Spleen (tissue), 11 donors: Measurements from ENCODE around the gene NKX2-1. TPM values are rescaled to one million over a fixed set of nuclear protein-coding genes. Genes with fewer than 3 reads are reported as not detected.

ENCODE experiments used
- DNase-seq: peaks from one replicate; pipeline ENCODE4 v3.0.0-alpha.2; 2020
- H3K27ac ChIP-seq, 8 donors: fragments of 200-600 bp; sonication (generic) in 7 of 8; 1 replicate in 4 of 8; 2 replicates in 4 of 8; pipeline versions ENCODE4 v1.5.0 to v1.8.0; 2016 to 2021; ENCODE audit warnings: inconsistent platforms in 4 of 8, mild to moderate bottlenecking in 4 of 8, moderate library complexity in 1 of 8
- H3K27me3 ChIP-seq, 7 donors: fragments of 200-600 bp; sonication (generic) in 6 of 7; replicated peaks in 1 of 7; 1 replicate in 4 of 7; 2 replicates in 3 of 7; pipeline versions ENCODE4 v1.5.0 to v1.8.0; 2016 to 2021; ENCODE audit warnings: inconsistent platforms in 3 of 7, mild to moderate bottlenecking in 1 of 7
- H3K36me3 ChIP-seq, 6 donors: fragments of 200-600 bp; sonication (generic) in 5 of 6; 1 replicate in 4 of 6; 2 replicates in 2 of 6; pipeline versions ENCODE4 v1.5.0 to v1.8.0; 2016 to 2021; ENCODE audit warnings: inconsistent platforms in 2 of 6
- H3K4me1 ChIP-seq, 6 donors: fragments of 200-600 bp; sonication (generic) in 5 of 6; 1 replicate in 3 of 6; 2 replicates in 3 of 6; pipeline versions ENCODE4 v1.5.0 to v1.8.0; 2016 to 2021; ENCODE audit warnings: inconsistent platforms in 3 of 6
- H3K4me3 ChIP-seq, 8 donors: fragments of 200-600 bp; sonication (generic) in 7 of 8; 1 replicate in 4 of 8; 2 replicates in 4 of 8; pipeline versions ENCODE4 v1.5.0 to v1.8.0; 2016 to 2021; ENCODE audit warnings: inconsistent platforms in 4 of 8, mild to moderate bottlenecking in 4 of 8, moderate library complexity in 2 of 8
- H3K9me3 ChIP-seq, 8 donors: fragments of 200-600 bp; sonication (generic) in 7 of 8; 1 replicate in 4 of 8; 2 replicates in 4 of 8; pipeline versions ENCODE4 v1.5.0 to v1.8.0; 2016 to 2021; ENCODE audit warnings: inconsistent platforms in 4 of 8
- POLR2A ChIP-seq, 3 donors: fragments of 450-650 bp; IDR thresholded peaks; one replicate each; pipeline ENCODE4 v1.5.1; 2017; ENCODE audit warnings: antibody characterized with exemption in 3 of 3, mild to moderate bottlenecking in 1 of 3
- POLR2AphosphoS5 ChIP-seq, 3 donors: sonication (generic); formaldehyde crosslinking; IDR thresholded peaks; one replicate each; pipeline ENCODE4 v1.5.1; 2017; ENCODE audit warnings: antibody characterized with exemption in 3 of 3
- WGBS, 5 donors: extraction: QIAGEN DNeasy Blood & Tissue Kit in 3 of 5; methylation state at CpG; one replicate each; pipeline versions ENCODE4 v1.1.5 to v1.1.7; 2013 to 2018; 5-methylcytosine and 5-hydroxymethylcytosine counted together
- intact Hi-C: fragments of 100-400 bp; cut with DNase I; formaldehyde crosslinking; loops from one replicate; pipeline ENCODE4 v1.15.0; 2023; ENCODE audit warnings: low total_unique reads
- polyA plus RNA-seq, 3 donors: library from polyadenylated mRNA; stranded (reverse); fragments of 200-250 nt; gene quantifications; one replicate each; pipeline ENCODE4 v1.2.1, GENCODE V29; 2013
- total RNA-seq, 7 donors: library from RNA; depleted of rRNA in 3 of 7; stranded (reverse); fragments of >200 nt in 3 of 7; fragmentation: NEBNext Ultra II Directional in 4 of 7; extraction: Animal tissue kit (Norgen Biotek cat#: 25700) in 4 of 7; gene quantifications; one replicate each; pipeline versions ENCODE4 v1.1.0 to v1.2.1, GENCODE V29; 2016 to 2021
- TF ChIP-seq, protein P1 (sequence below), 11 experiments: fragments of 200-600 bp in 7 of 11; fragments of 450-650 bp in 4 of 11; sonication (generic) in 4 of 11; IDR thresholded peaks in 8 of 11; conservative IDR thresholded peaks in 3 of 11; 1 replicate in 7 of 11; 2 replicates in 4 of 11; pipeline versions ENCODE4 v1.4.0 to v1.8.0; 2016 to 2021; ENCODE audit warnings: antibody characterized with exemption in 11 of 11, inconsistent platforms in 4 of 11, mild to moderate bottlenecking in 1 of 11
- donor health status: healthy with polysubstance abuse.
- donor health status: DM: no; HTN: no; CAD: no; lungs with moderate emphysema.
- donor health status: DM: no; HTN: no; CAD: no.
- donor health status: Bipolar disorder and iron deficiency.
- donor health status: healthy.
- donor health status: DM: no; HTN: no; CAD: no.
- donor health status: DM: yes; HTN: yes; CAD: no.

Gene NKX2-1
- total and polyA plus RNA-seq, 10 donors, result not detected

DNA sequence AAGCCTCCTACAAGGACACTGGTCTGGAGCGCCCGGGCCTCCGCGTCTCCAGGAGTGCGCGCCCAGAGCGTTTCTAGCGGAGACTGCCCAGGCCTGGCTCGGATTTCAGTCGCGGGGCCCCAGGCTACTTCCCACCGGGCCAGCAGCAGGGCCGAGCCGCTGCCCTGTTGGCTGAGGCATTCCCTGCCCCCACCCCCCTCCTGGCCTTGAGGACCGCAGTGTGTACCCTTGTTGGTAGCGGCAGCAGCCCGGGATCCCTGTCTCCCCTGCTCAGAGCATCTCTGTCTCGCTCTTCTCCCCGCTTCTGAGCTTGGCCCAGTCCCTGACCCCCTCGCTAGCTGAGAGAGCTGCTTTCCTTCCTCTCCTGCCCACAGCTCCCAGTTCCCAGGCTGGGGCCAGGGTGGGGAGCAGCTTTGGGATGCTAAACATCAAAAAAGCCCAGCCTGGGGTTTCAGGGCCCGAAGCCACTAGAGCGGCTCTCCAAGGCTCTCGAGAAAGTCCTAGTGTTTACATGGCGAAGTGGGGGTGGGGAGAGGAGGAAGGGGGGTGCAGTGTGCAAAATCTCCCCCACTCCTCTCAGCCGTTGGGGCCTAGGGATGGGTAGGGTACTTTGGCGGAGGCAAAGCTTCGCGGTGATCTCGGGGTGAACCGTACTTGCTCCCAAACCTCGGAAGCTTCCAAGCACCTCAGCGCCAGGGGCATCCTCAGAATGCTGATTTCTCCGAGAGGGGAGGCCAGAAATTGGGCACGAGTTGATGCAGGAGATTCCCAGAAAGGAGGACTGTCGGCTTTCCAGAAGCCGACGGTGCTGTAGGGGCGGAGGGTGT, 6.4 kb downstream of the NKX2-1 start:
- intact Hi-C loops, result no loop called here
- H3K4me1 ChIP-seq, result peaks cover 0 to 15% (median 6%) of the 10 kb centered on the region in 6 donors
- DNase-seq, result no peak
- H3K27me3 ChIP-seq, result peaks cover 9 to 99% (median 96%) of the 10 kb centered on the region in 7 donors
- WGBS, 5 donors, result 5 to 15% (median 8%) methylated on average over 32 to 38 of the region's 38 CpGs
- TF ChIP-seq POLR2A (IDR thresholded peaks at IDR 0.05), result no peak
- no peak for TF ChIP-seq POLR2AphosphoS5 (IDR thresholded peaks at IDR 0.05)
- TF ChIP-seq, protein P1, sequence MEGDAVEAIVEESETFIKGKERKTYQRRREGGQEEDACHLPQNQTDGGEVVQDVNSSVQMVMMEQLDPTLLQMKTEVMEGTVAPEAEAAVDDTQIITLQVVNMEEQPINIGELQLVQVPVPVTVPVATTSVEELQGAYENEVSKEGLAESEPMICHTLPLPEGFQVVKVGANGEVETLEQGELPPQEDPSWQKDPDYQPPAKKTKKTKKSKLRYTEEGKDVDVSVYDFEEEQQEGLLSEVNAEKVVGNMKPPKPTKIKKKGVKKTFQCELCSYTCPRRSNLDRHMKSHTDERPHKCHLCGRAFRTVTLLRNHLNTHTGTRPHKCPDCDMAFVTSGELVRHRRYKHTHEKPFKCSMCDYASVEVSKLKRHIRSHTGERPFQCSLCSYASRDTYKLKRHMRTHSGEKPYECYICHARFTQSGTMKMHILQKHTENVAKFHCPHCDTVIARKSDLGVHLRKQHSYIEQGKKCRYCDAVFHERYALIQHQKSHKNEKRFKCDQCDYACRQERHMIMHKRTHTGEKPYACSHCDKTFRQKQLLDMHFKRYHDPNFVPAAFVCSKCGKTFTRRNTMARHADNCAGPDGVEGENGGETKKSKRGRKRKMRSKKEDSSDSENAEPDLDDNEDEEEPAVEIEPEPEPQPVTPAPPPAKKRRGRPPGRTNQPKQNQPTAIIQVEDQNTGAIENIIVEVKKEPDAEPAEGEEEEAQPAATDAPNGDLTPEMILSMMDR (IDR thresholded peaks at IDR 0.05 in 8 of 11, conservative IDR thresholded peaks at IDR 0.05 in 3 of 11), result no peak
- no peaks in the 10 kb centered on the region for H3K9me3 ChIP-seq
- no peak overlapping the region for H3K27ac ChIP-seq
- H3K36me3 ChIP-seq, result no peaks in the 10 kb centered on the region
- no peak overlapping the region for H3K4me3 ChIP-seq

DNA sequence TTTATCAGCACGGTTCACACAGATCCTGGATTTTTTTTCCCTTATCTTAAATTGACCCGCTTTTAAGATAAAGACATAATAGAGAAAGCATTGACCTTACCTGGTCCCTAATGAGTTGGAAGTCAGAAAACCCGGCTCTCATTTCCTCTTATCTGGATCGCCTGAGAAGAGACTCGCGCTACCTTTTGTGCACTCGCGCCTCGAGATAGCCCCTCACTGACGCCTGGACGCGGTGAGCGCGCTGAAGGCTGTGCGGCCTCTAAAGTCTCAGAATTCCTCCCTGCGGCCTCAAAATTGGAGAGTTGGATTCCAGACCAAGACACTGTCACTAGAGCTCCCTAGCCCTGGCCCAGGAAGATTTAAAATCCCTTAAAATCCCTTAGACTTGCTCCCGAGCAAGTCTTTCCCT, 7.0 kb downstream of the NKX2-1 start:
- 6 to 14% (median 7%) methylated on average over 17 of the region's 17 CpGs for WGBS, 5 donors
- Histone ChIP-seq H3K27ac (no peak overlapping the region), H3K27me3 (peaks cover 10 to 99% (median 96%) of the 10 kb centered on the region in 7 donors), H3K9me3 (no peaks in the 10 kb centered on the region), H3K4me3 (no peak overlapping the region), H3K36me3 (no peaks in the 10 kb centered on the region), H3K4me1 (peaks cover 0 to 10% (median 2%) of the 10 kb centered on the region in 6 donors)
- TF ChIP-seq POLR2AphosphoS5 (IDR thresholded peaks at IDR 0.05) (no peak), POLR2A (IDR thresholded peaks at IDR 0.05) (no peak)
- TF ChIP-seq, protein P1 (IDR thresholded peaks at IDR 0.05 in 8 of 11, conservative IDR thresholded peaks at IDR 0.05 in 3 of 11), result no peak
- intact Hi-C loops, result no loop called here
- no peak for DNase-seq

DNA sequence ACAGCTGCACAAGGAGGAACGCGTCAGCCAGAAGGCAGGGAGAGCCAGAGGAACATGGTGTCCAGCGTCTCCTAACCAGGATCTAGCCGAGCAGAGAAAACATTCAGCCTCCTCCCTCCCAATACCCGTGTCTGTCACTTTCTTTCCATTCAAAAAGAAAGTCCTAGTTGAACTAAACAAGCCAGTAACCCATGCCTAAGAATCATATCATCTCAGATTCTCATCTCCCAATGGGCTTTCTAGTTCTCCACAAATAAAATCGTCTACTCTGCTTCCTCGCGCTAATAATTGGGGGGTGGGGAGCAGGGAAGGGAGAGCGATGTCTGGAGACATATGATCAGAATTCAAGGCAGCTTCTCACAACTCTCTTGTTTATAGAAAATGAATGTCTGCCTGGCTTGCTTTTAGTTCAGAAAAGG, 7.4 kb downstream of the NKX2-1 start:
- Histone ChIP-seq H3K4me1 (peaks cover 0 to 6% (median under 1%) of the 10 kb centered on the region in 6 donors), H3K4me3 (no peak overlapping the region), H3K27ac (no peak overlapping the region), H3K9me3 (no peaks in the 10 kb centered on the region), H3K27me3 (peaks cover 10 to 99% (median 96%) of the 10 kb centered on the region in 7 donors), H3K36me3 (no peaks in the 10 kb centered on the region)
- intact Hi-C loops, result no loop called here
- TF ChIP-seq POLR2A (IDR thresholded peaks at IDR 0.05), result no peak
- TF ChIP-seq, protein P1 (IDR thresholded peaks at IDR 0.05 in 8 of 11, conservative IDR thresholded peaks at IDR 0.05 in 3 of 11), result no peak
- no peak for TF ChIP-seq POLR2AphosphoS5 (IDR thresholded peaks at IDR 0.05)
- DNase-seq, result no peak
- WGBS, 5 donors, result 3 to 11% (median 4%) methylated on average over 9 of the region's 9 CpGs

DNA sequence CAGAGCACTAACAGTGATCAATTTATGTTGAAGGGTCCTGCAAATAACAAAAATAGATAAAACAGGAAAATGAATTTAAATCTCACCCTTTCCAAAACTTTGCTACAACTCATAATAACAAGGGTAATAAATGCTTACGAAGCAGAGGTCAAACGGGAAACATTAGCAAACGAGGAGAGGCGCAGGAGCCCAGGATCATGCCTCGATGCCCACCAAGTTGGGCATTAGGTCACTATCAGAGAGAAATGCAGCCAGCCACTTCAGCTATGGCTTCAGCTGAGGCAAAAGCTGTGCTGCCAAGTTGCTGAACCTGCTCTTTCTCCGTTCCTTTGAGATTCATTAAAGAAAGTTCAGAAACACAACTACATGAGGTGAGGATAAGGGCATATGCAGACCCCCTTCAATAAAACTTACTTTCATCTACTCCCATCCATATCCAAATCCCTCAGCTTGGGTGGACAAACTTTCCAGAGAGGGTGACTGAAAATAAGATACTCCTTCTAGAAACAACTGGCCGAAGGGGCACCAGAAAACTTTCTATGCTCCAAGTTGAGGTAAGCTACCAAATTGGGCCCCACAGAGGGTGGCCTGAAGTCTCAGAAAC, 7.9 kb downstream of the NKX2-1 start:
- DNase-seq, result no peak
- Histone ChIP-seq H3K4me1 (peaks cover 0 to under 1% (median 0%) of the 10 kb centered on the region in 6 donors), H3K27me3 (peaks cover 10 to 99% (median 96%) of the 10 kb centered on the region in 7 donors), H3K36me3 (no peaks in the 10 kb centered on the region), H3K9me3 (no peaks in the 10 kb centered on the region), H3K4me3 (no peak overlapping the region), H3K27ac (no peak overlapping the region)
- intact Hi-C loops, result no loop called here
- 6 to 13% (median 11%) methylated on average over 7 of the region's 7 CpGs for WGBS, 5 donors
- no peak for TF ChIP-seq POLR2AphosphoS5 (IDR thresholded peaks at IDR 0.05)
- TF ChIP-seq POLR2A (IDR thresholded peaks at IDR 0.05), result no peak
- TF ChIP-seq, protein P1 (IDR thresholded peaks at IDR 0.05 in 8 of 11, conservative IDR thresholded peaks at IDR 0.05 in 3 of 11), result no peak
